PC-3 (cell line): Measurements from ENCODE around the gene ZNF628.

Experiments used
- CTCF ChIP-seq: fragments of 300-600 bp; sonication (generic); conservative IDR thresholded peaks from 2 replicates; pipeline ENCODE4 v1.5.1; 2017; ENCODE audit warnings: antibody characterized with exemption, low read depth, mild to moderate bottlenecking, low read length
- EZH2 ChIP-seq: fragments of 300-600 bp; sonication (generic); IDR thresholded peaks from one replicate; pipeline ENCODE4 v1.6.1; 2017; ENCODE audit warnings: antibody characterized with exemption, mild to moderate bottlenecking, low read length; ENCODE audit not compliant: unreplicated experiment
- EZH2phosphoT487 ChIP-seq: fragments of 300-600 bp; sonication (generic); IDR thresholded peaks from 2 replicates; pipeline ENCODE4 v1.6.1; 2018; ENCODE audit warnings: mild to moderate bottlenecking, antibody characterized with exemption, low read length, borderline replicate concordance

GRCh38 chr19:55459950-55460657 is 16.3 kb upstream of the ZNF628 start:
- TF ChIP-seq EZH2: no peak
- no peak for TF ChIP-seq CTCF
- TF ChIP-seq EZH2phosphoT487: no peak
